ENCODE results near the gene CREBZF.

GRCh38 chr11:85647604-85648299 lies 17.2 kb downstream of the CREBZF start, which contains the start of gene TMEM126A:
- TF ChIP-seq TOE1 (IDR thresholded peaks at IDR 0.05; ENCODE audit: borderline replicate concordance) (peak; percentile 78; the same call in 1 of the 2 replicates), TOE1 (CRISPR knock-in tag; IDR thresholded peaks at IDR 0.05; ENCODE audit: borderline replicate concordance, low read depth) (no peak), EZH2 (IDR thresholded peaks at IDR 0.05; ENCODE audit: borderline replicate concordance, low read depth, low read length) (no peak), ARID3A (IDR thresholded peaks at IDR 0.05; ENCODE audit: borderline replicate concordance, low read depth, low read length) (0 out of 2 replicates have a peak, but pooled peaks have one; percentile 42), YY1 (IDR thresholded peaks at IDR 0.05; ENCODE audit: borderline replicate concordance in 1 of 3, control insufficient read depth in 1 of 3, extremely low read depth in 1 of 3, insufficient read depth in 3 of 3, insufficient read length in 1 of 3, insufficient replicate concordance in 2 of 3, low read depth in 1 of 3, low read length in 2 of 3) (peak; percentile 88 to 99 (median 97)), EGR1 (conservative IDR thresholded peaks at IDR 0.05) (peak; percentile 97), MEF2D (tag; conservative IDR thresholded peaks at IDR 0.05; ENCODE audit: low read depth) (no peak), CTCF (IDR thresholded peaks at IDR 0.05 in 2 of 3, conservative IDR thresholded peaks at IDR 0.05 in 1 of 3; ENCODE audit: insufficient read depth in 2 of 3, low read depth in 1 of 3, low read length in 3 of 3) (no peak), ZNF551 (CRISPR knock-in tag; IDR thresholded peaks at IDR 0.05) (no peak)
- TF ChIP-seq, protein P1, sequence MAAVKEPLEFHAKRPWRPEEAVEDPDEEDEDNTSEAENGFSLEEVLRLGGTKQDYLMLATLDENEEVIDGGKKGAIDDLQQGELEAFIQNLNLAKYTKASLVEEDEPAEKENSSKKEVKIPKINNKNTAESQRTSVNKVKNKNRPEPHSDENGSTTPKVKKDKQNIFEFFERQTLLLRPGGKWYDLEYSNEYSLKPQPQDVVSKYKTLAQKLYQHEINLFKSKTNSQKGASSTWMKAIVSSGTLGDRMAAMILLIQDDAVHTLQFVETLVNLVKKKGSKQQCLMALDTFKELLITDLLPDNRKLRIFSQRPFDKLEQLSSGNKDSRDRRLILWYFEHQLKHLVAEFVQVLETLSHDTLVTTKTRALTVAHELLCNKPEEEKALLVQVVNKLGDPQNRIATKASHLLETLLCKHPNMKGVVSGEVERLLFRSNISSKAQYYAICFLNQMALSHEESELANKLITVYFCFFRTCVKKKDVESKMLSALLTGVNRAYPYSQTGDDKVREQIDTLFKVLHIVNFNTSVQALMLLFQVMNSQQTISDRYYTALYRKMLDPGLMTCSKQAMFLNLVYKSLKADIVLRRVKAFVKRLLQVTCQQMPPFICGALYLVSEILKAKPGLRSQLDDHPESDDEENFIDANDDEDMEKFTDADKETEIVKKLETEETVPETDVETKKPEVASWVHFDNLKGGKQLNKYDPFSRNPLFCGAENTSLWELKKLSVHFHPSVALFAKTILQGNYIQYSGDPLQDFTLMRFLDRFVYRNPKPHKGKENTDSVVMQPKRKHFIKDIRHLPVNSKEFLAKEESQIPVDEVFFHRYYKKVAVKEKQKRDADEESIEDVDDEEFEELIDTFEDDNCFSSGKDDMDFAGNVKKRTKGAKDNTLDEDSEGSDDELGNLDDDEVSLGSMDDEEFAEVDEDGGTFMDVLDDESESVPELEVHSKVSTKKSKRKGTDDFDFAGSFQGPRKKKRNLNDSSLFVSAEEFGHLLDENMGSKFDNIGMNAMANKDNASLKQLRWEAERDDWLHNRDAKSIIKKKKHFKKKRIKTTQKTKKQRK (IDR thresholded peaks at IDR 0.05; ENCODE audit: borderline replicate concordance, low read depth, low read length) = no peak
- TF ChIP-seq, protein P2, sequence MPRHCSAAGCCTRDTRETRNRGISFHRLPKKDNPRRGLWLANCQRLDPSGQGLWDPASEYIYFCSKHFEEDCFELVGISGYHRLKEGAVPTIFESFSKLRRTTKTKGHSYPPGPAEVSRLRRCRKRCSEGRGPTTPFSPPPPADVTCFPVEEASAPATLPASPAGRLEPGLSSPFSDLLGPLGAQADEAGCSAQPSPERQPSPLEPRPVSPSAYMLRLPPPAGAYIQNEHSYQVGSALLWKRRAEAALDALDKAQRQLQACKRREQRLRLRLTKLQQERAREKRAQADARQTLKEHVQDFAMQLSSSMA (CRISPR knock-in tag; IDR thresholded peaks at IDR 0.05) = 0 out of 2 replicates have a peak, but pooled peaks have one; percentile 43

Data from K562 (cell line).